ENCODE results near the gene H1-8. TPM values are rescaled to one million over a fixed set of nuclear protein-coding genes. Genes with fewer than 3 reads are reported as not detected.
"Not testable (repeated sequence)": the region's sequence is repeated elsewhere in the genome, so short reads cannot be mapped to it uniquely, and the experiment has no call there.

H1-8 gene
- not detected for total RNA-seq
- long read RNA-seq, result 0 reads

GRCh38 chr3:129543156-129543790, at the start of gene H1-8:
Gene H1-8, plus strand, starts transcription at chr3:129543175. Its CDS starts 44 bp downstream, at chr3:129543219.
- intact Hi-C loops (cut with micrococcal nuclease), result no loop called here
- ATAC-seq (no peak), DNase-seq (no peak)

GRCh38 chr3:129493206-129493605, 49.8 kb upstream of the H1-8 start:
- intact Hi-C loops (cut with micrococcal nuclease), result loop anchor here (5.0 to 10.0 kb wide), 2 partner anchors 132 to 334 kb away; no protein-coding TSS in a partner anchor
- no peak for ATAC-seq
- no peak for DNase-seq

- not testable (repeated sequence) for ATAC-seq, DNase-seq
- intact Hi-C loops (cut with micrococcal nuclease), result loop anchor here (5.0 to 10.0 kb wide), 2 partner anchors 130 to 333 kb away; no protein-coding TSS in a partner anchor
These were observed 48.5 kb upstream of the H1-8 start for GRCh38 chr3:129494499-129494898.

- intact Hi-C loops (cut with micrococcal nuclease), result loop anchor here (10.0 kb wide), 1 partner anchor 130 kb away; no protein-coding TSS in a partner anchor
- not testable (repeated sequence) for DNase-seq
- ATAC-seq, result peak; percentile 11
These were observed 47.9 kb upstream of the H1-8 start for GRCh38 chr3:129495006-129495639.

- intact Hi-C loops (cut with micrococcal nuclease), result loop anchor here (10.0 kb wide), 1 partner anchor 127 kb away; no protein-coding TSS in a partner anchor
- not testable (repeated sequence) for DNase-seq
- peak; percentile 64 for ATAC-seq
These were observed 45.1 kb upstream of the H1-8 start for GRCh38 chr3:129497876-129498275.

- ATAC-seq, DNase-seq: not testable (repeated sequence)
- intact Hi-C loops (cut with micrococcal nuclease), result loop anchor here (10.0 kb wide), 1 partner anchor 126 kb away; no protein-coding TSS in a partner anchor
These were observed 44.1 kb upstream of the H1-8 start for GRCh38 chr3:129498603-129499488.

GRCh38 chr3:129499604-129500333, 43.2 kb upstream of the H1-8 start:
- ATAC-seq (peak; percentile 38), DNase-seq (peak; percentile 66)
- intact Hi-C loops (cut with micrococcal nuclease), result loop anchor here (10.0 kb wide), 1 partner anchor 125 kb away; no protein-coding TSS in a partner anchor

GRCh38 chr3:129500334-129500658, 42.7 kb upstream of the H1-8 start:
- no peak for ATAC-seq
- intact Hi-C loops (cut with micrococcal nuclease), result no loop called here
- DNase-seq, result no peak

- DNase-seq (no peak), ATAC-seq (no peak)
- intact Hi-C loops (cut with micrococcal nuclease), result no loop called here
These were observed 41.3 kb upstream of the H1-8 start for GRCh38 chr3:129501630-129502029.

- intact Hi-C loops (cut with micrococcal nuclease), result no loop called here
- ATAC-seq (peak; percentile 52), DNase-seq (peak; percentile 68)
These were observed 40.1 kb upstream of the H1-8 start for GRCh38 chr3:129502641-129503408.

- intact Hi-C loops (cut with micrococcal nuclease), result no loop called here
- ATAC-seq (no peak), DNase-seq (no peak)
These were observed 39.3 kb upstream of the H1-8 start for GRCh38 chr3:129503471-129504291.

GRCh38 chr3:129504471-129505100, 38.4 kb upstream of the H1-8 start:
- DNase-seq (no peak), ATAC-seq (peak; percentile 79)
- intact Hi-C loops (cut with micrococcal nuclease), result no loop called here

- intact Hi-C loops (cut with micrococcal nuclease), result no loop called here
- ATAC-seq (no peak), DNase-seq (no peak)
These were observed 37.6 kb upstream of the H1-8 start for GRCh38 chr3:129505341-129505740.

GRCh38 chr3:129506231-129506742, 36.7 kb upstream of the H1-8 start:
- intact Hi-C loops (cut with micrococcal nuclease), result no loop called here
- ATAC-seq (no peak), DNase-seq (no peak)

GRCh38 chr3:129507181-129507831, 35.7 kb upstream of the H1-8 start:
- peak; percentile 74 for ATAC-seq
- DNase-seq, result peak; percentile 70
- intact Hi-C loops (cut with micrococcal nuclease), result no loop called here

- intact Hi-C loops (cut with micrococcal nuclease), result no loop called here
- ATAC-seq (no peak), DNase-seq (no peak)
These were observed 30.4 kb upstream of the H1-8 start for GRCh38 chr3:129512595-129512994.
